HG03280 (cell line): ENCODE measurements around the gene UGT1A1.

Experiments
- ATAC-seq: cut with Tn5 transposase; IDR thresholded peaks from one replicate; pipeline ENCODE4 v1.9.1; 2021; ENCODE audit warnings: mild to moderate bottlenecking, moderate library complexity; ENCODE audit not compliant: unreplicated experiment

UGT1A1 gene

GRCh38 chr2:233794128-233794658 lies 34.1 kb downstream of the UGT1A1 start:
- no peak for ATAC-seq

- no peak for ATAC-seq
Measured at GRCh38 chr2:233795735-233796171, 35.7 kb downstream of the UGT1A1 start.

- ATAC-seq: no peak
Measured at GRCh38 chr2:233796254-233796653, 36.2 kb downstream of the UGT1A1 start.

GRCh38 chr2:233798335-233799086 lies 38.4 kb downstream of the UGT1A1 start:
- ATAC-seq: no peak

- no peak for ATAC-seq
Measured at GRCh38 chr2:233799087-233799665, 39.1 kb downstream of the UGT1A1 start.

- no peak for ATAC-seq
Measured at GRCh38 chr2:233799716-233800115, 39.6 kb downstream of the UGT1A1 start.

GRCh38 chr2:233800208-233800607 lies 40.1 kb downstream of the UGT1A1 start:
- ATAC-seq: no peak

GRCh38 chr2:233801357-233802131 lies 41.5 kb downstream of the UGT1A1 start:
- ATAC-seq: no peak

- ATAC-seq: no peak
Measured at GRCh38 chr2:233802132-233802815, 42.2 kb downstream of the UGT1A1 start.

- no peak for ATAC-seq
Measured at GRCh38 chr2:233803292-233803911, 43.3 kb downstream of the UGT1A1 start.

- ATAC-seq: no peak
Measured at GRCh38 chr2:233803994-233804393, 43.9 kb downstream of the UGT1A1 start.

- ATAC-seq: no peak
Measured at GRCh38 chr2:233807215-233807865, 47.3 kb downstream of the UGT1A1 start.

GRCh38 chr2:233807966-233808935 lies 48.2 kb downstream of the UGT1A1 start:
- no peak for ATAC-seq

- ATAC-seq: no peak
Measured at GRCh38 chr2:233810385-233810784, 50.3 kb downstream of the UGT1A1 start.

- no peak for ATAC-seq
Measured at GRCh38 chr2:233811087-233811486, 51.0 kb downstream of the UGT1A1 start.

GRCh38 chr2:233811732-233812131 lies 51.7 kb downstream of the UGT1A1 start:
- no peak for ATAC-seq

- ATAC-seq: no peak
Measured at GRCh38 chr2:233813236-233814055, 53.4 kb downstream of the UGT1A1 start.
